GM19035 (cell line): ENCODE measurements around the gene ATG2A.

Source experiments
- ATAC-seq: cut with Tn5 transposase; IDR thresholded peaks from one replicate; pipeline ENCODE4 v1.9.1; 2021; ENCODE audit not compliant: unreplicated experiment

The ATG2A gene

DNA sequence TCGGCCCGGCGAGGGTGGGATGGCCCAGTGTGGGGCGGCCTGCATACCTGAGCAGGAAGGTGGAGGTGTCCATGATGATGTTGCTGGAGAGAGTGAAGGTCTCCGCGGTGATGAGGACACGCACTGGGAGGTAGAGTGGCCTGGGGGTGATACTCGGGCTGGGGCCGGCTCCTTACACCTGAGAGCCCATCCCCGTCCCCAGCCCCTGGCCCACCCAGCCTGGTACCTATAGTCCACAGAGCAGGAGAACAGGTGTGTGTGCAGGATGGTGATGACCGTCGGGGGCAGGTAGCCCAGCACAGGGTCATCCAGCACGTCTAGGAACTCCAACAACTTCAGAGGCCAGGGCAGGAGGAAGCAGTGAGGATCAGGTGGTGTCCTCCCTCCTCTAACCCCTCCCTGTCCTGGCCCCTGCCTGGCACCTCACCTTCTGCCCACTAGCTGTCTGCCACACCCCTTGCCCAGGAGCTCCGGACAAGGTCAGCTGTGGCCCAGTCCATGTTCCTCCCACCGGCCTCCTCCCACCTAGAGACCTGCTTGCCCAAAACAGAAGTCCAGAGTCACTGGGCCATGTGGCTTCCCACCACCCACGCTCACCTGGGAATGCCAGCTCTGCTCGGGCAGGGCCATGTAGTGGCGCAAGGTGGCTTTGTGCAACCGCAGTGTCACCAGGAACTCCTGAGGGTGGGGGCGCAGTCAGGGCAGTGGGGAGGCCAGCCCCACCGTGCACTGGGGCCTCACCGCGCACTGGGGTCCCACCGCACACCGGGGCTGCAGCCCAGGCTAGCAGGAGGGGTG, 11.3 kb downstream of the ATG2A start:
- ATAC-seq = no peak

DNA sequence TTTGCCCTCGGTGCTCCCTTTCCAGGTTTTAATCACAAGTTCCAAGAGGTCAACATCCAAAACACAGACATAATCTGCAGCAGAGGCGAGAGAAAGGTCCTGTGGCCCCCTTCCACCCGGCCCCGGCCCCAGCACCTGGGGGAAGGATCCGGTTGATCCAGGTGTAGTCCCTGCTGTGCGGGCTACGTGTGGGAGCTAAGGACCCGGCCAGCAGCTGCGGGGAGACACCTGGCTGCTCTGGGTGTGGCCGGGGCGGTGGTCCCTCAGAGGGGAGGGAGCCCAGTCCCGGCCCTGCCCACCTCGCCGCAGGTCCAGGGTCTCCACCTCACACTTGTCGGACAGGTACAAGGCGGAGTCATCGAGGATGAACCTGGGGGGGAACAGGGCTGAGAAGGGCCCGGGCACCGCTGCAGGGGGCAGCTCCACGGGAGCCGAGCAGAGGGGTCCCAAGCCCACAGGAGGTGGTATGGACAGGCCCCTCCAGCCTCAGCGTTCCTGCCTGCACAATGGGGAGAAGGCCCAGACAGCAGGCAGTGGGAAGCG, 13.6 kb downstream of the ATG2A start:
- ATAC-seq = no peak

DNA sequence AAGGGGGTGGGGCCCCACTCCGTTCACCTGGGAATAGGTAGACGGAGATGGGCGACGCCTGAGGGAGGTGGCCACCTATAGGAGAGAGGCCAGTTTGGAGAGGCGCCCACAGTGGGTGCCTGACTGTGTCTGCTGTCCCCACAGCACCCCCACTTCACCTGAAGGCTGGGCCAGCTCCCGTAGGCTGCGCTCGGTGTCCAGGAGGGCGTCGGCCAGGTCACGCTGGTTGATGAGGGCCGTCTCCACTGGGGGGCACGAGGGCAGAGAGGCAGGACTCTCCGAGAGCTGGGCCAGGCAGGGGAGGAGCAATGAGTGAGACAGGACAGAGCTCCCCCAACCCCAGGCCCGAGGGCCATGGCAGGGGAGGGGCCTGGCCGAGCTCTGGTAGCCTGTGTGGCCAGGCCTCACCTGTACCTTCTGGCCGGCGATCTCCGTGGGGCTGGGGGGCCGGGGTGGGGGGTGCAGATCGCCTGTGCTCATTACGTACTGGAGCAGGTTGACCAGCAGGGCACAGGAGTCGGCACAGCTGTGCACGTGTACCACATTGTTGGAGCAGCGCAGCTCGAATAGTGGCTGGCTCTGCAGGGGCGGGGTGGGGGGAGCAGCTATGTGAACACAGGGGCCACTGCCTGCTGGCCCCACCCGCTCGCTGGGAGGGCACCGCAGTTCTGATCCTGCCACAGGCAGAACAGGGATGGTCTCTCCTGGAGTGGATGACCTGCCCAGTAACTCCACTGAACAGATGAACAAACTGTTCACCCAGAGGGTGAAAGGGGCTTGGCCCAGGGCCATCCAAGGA, 14.7 kb downstream of the ATG2A start:
- no peak for ATAC-seq

DNA sequence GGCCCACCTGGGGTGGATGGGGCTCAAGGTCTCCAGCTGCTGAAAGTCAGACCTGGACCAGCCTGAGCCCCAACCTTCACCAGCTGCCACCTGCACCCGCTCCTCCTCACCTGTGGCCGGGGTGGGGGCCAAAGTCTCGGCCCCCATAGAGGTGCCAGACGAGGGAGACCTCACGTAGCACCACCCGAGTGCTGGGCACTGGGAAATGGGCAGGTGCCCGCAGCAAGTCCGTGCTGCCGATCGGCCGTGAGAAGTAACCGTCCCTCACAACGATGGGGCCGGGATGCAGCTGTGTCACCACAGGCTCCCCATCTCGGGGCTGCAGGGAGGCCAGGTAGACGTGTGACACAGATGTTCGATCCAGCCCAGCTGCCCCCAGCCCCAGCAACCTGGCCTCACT, 16.2 kb downstream of the ATG2A start:
- no peak for ATAC-seq

DNA sequence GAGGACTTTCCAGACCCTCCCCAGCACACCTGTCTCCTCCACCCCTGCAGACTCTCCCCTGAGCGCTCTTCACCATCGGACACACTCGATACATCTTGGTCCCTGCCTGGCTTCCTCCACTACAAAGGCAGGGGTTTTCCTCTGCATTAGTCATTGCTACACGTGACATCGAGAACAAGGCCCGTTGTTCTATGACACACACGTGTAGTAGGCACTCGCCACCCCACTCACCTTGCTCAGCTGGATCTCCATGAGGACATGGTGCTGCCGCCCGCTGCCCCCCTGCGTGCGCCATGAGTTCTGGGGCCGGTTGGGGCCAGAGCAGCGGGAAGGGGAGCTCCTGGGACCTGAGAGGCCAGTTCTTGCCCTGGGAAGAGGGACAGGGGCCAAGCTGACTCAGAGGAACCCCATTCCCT, 16.7 kb downstream of the ATG2A start:
- no peak for ATAC-seq

DNA sequence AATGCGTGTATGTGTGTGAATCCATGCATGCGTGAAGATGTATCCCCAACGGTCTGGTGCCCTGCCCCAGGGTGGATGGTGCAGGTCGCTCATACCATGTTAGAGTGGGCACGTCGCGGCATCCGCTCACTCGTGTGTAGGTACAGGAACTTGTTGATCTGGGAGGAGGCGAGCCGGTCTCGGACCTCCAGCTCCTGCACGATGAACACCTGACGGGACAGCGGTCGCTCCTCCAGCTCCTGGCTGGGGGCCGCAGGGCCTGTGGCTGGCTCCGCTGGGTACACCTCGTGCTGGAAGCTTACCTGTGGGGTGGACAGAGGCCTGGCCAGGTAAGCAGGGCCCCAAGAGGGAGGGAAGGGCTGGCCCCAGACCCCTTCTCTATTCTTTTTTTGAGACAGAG, 18.5 kb downstream of the ATG2A start:
- ATAC-seq = no peak

DNA sequence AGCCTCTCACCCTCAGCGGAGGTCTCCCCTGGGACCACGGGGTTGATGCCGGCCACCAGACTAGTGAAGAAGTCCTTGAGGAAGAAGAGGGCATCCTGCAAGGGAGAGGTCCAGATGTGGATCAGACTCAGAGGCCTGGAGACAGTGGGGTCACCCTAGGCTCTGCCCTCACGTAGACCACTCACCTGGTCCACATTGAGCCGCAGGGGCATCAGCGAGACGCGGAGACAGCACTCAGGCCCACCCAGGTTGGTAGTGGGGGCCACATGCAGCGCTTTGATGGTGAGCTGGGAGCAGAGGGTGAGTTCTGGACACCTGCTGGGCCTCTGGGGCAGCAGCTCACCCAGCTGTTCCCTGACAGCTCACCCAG, 18.9 kb downstream of the ATG2A start:
- ATAC-seq = no peak

DNA sequence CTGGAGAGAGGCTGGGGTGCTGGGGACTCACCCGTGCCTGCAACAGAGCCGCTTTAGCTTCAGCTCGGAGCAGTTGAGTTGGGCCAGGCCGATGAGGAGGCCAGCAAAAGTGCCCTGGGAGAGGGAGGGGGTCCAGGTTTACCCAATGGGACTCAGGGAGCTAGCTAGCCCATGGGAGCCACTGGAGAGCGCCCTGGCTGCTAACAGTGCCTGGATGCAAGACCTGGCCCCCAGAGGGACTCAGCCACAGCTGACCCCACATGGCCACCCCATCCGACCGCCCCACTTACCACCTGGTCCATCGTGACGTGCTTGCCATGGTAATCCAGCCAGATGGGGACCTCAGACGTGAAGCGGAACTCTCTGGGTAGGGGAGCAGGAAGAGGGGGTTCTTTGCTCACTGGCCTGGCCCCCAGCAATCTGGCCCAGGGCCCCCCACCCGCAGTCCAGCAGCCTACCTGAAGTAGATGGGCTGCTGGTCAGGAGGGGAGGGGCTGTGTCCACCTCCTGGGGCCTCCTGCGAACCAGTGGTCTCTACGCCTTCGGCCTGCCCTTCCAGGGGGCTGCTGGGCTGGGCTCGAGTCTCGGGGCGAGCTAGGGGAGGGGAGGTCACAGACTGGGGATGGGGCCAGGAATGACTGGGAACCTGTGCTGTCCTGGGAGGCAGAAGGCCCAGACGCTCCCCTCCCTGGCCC, 19.5 kb downstream of the ATG2A start:
- no peak for ATAC-seq

DNA sequence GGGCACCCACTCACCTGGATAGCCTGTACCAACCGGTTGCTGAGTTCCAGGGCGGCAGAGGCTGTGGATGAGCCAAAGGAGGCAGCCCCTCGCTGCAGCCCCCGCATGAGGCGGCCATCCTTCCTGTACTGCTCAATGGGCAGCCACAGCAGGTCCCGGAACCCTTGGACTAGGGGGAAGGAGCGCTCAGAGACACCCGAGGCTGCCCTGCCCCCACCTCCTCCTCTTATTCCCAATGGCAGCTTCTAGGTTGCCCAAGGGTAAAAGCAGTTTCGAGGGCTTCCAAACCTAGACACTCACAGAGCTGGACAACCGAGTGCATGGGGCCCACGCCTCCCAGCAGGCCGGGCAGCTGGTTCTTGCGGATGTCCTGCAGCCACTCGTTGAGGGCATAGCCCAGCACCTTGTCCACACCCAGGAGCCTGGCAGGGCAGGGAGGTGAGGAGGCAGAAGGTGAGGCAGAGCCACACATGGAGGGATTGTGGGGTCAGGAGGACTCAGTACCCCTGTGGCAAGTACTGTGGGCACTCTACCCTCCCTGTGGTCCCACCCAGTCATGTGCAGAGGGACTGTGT, 20.5 kb downstream of the ATG2A start:
- ATAC-seq = no peak

DNA sequence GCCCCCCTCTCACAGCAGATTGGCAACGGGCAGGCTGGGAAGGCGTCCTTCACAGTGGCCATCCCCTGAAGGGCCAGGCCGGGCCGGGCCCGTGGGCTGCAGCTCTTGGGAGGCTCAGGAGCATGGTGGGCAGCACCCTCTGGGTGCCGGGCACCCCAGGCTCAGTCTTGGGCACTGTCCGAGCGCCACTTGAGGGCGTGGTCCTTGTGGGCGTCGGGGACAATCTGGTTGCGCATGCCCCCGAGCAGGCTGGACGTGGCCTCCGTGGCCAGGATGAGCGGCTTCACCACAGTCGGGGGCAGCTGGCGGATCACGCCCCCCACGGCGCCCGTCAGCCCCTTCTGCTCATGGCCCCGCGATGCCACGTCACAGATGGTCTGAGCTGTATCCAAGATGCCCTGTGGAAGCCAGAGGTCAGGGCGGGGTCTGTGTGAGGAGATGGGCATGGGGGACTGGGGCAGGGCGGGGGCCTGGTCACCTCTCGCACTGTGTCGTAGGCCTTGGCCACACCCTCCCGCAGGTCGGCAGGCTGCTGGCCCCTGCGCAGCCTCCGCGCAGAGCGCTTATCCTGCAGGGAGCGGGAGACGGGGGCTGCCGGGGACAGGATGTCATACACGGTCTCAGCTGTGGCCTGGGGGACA, 22.1 kb downstream of the ATG2A start:
- no peak for ATAC-seq

DNA sequence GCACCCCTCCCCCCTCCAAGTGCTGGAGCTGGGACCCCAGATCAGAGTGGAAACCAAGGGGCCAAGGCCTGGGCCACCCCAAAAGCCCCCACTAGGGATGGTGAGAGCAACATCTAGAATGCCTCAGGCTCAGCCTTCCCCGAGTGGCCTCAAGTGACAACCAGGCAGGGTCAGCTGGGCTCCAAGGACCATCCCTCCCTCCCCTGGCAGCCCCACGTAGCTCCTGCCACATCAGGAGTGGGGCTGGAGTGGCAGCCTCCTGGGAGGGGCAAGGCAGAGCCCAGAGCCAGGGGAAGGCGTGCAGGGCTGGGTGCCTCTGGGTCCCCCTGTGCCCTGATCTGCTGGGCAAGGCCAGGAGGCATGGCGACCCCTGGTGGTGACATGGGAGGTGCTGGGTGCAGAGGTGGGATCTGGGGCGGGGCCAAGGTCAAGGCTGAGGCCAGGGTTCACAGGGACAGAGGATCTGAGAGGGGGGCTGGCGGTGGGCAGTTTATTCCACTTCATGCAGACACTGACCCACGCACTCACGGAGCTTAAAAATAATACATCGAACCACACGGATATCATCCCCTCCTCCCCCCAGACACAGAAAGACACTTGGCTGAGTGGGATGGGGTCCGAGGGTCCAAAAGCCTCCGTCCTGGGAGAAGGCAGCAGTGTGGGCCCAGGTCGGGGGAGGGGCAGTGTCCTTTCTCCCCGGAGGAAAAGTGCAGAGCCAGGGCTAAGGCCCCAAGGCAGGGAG, 22.8 kb downstream of the ATG2A start:
- ATAC-seq = no peak

DNA sequence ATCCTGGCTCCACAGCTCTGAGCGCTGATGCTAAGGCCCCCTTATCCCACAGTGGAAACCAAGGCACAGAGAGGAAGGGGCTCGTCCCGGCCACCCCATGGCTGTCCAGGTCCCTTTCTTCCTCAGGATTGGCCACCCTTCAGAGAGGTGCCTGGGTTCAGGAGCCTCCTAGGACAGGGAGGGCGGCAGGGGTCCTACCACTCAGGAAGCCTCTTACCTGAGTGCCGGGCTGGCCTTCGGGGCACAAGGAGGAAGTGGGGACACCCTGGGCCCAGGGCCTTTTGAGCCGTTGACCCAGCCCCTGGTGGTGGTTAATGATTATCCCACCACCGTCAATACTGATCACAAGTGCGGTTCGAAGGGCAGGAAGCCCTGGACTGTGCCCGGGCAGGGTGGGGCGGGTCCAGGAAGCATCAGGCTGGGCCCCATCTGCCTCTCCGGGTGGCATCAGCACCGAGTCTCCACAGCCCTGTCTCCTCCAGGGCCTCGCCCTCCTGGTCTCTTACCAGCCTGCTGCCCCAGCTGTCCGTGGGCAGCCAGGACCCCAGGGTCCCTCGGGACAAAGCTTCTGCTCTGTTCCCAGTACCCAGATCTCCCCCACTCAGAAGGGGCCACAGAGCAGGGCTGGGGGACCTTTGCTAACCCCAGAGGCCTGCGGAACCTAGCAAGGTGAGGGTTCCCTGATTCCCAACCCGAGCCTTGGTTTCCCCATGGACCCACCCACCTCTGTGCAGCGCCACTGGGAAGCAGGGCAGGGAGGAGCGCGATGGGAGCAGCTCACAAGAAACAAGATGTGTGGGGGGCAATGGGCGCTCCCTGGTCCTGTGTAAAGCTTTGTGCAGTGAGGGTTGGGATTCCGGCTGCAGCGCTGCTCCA, 23.6 kb downstream of the ATG2A start:
- ATAC-seq = no peak

DNA sequence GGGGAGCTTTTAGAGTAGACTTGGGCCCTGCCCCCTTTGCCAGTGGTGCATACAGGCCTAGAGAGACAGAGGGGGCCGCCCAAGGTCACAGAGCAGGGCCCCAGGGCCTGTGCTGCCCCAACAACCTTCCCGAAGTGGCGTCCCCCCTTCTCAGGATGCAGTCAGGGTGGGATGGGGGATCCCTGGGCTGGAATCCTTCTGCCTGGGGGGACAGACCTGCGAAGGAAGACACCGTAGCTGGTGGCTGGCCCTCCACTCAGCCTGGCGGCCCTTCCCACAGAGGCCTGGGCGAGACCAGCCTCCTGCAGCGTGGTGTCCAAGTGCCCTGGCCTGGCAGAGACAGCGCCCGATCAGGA, 24.2 kb downstream of the ATG2A start:
- ATAC-seq = no peak

DNA sequence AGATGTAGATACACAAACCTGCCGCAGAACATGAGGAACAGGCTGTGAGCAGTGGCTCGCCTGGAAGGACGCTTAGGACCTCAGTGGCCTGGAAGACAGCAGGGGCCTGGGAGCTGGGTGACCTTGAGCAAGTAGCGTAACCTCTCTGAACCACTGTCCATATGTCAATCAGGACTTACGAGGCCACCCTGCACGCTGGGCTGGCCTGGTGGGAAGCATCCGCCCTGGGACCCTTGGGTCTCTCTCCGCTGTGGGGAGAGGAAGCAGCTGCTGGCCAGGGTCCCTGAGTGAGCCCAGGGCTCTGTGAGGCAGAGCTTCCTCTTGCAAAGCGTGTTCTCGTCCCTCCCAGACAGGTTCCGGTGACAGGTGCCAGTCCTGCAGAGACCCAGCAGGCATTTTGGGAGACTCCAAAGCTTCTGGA, 24.6 kb downstream of the ATG2A start:
- ATAC-seq = no peak

DNA sequence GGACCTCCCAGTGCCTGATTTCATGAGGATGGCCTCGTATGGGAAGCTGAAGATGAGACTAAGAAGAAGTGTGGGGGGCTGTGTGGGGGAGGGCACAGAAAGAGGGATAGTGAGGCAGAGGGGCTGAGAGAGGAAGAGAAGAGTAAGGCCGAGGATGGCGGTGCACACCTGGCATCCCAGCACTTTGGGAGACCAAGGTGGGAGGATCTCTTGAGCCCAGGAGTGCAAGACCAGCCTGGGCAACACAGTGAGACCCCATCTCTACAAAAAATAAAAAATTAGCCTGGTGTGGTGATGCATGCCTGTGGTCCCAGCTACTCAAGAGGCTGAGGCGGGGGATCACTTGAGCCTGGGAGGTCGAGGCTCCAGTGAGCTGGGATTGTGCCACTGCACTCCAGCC, 25.1 kb downstream of the ATG2A start:
- no peak for ATAC-seq

DNA sequence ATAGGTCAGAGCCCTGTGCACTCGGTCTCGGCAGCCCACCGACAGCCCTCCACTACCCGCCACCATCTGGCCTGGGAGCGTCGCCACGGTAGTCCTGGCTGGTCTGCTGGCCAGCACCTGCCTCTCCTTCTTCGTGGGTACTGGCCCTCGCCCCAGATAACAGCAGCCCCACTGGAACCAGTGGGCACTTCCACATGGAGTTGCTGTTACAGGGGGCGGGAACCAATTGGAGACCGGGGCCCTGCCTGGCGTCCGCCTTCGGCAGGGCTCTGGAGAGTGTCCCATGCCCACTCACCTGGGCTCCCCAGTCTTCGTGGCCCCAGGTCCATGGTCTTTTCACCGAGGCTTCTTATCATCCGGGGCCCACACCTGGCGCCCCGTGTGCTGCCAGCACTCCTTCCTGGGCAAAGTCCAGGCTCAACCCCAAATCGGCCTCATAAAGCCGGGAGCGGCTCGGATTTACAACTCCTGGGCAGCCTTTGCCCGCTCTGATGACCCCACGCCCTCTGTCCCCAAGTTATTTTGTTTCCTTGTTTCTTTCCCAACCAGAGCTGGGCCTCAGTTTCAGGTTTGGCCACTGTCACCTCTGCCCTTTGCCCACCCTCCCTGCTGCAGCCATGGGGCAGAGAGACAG, 25.7 kb downstream of the ATG2A start:
- ATAC-seq = no peak

DNA sequence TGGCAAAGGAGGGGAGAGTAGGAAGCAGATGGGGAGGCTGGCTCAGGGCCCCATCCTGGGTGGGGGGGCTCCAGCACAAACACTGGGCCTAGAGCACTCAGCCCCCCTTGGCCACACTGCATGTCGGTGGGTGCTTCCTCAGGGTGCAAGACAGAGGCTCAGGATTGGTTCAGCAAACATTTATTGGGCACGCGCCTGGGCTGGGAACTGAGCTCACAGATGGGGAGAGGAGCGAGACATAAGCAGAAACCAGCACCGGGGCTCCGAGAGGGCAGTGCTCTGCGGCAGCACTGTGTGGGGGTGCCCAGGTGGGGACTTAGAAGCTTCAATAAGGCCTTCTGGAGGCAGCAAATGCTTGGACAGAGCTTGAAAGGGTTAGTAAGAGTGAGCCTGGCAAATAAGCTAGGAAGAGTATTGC, 26.5 kb downstream of the ATG2A start:
- no peak for ATAC-seq

DNA sequence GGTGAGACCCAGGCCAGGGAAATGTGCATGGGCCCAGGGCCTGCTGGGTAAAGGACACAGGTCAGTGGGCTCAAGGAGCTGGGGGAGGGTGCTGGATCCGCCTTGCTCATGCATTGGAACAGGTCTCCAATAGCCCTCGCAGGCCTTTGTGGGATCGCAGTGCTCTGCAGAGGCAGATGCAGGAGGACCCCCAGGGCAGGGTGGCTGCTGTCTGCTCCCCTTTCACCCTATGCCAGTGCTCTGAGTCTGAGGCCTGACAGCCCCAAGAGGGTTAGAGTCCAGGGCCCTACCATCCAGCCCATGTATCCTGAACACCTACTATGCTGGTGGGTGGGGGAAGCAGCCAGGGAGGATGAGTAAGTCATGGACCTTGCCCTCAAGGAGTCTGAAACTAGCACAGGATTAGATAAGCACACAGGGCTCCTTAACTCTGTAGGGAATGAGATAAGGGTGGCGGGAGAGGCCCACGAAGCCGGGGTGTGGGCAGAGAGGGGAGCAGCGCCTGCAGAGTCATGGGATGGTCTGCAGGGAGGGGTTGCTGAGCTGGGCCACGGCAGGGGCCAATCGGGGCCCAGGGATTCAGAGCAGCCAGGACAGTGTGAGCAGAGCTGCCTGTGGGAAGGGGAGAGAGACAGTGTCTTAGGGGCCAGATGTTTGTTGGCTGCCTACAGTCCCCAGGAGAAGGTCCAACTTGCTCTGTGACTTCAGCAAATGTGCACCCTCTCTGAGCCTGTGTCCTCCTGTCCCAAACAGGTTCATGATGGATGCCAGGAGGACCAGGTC, 28.1 kb downstream of the ATG2A start:
- ATAC-seq = no peak
